ENCODE results near the gene SETDB1.

GRCh38 chr1:151009674-151010345 is 83.6 kb downstream of the SETDB1 start:
- TF ChIP-seq BHLHE40 (IDR thresholded peaks at IDR 0.05; ENCODE audit: borderline replicate concordance): no peak
- TF ChIP-seq TARDBP (IDR thresholded peaks at IDR 0.05): no peak
- TF ChIP-seq PKNOX1 (IDR thresholded peaks at IDR 0.05): no peak

Data from HEK293T (cell line).